ENCODE results near the gene NEDD4L. TPM values are rescaled to one million over a fixed set of nuclear protein-coding genes. Genes with fewer than 3 reads are reported as not detected.

NEDD4L gene
- total and polyA plus RNA-seq, 8 donors: 45.0 to 113 (median 66.4) TPM

DNA sequence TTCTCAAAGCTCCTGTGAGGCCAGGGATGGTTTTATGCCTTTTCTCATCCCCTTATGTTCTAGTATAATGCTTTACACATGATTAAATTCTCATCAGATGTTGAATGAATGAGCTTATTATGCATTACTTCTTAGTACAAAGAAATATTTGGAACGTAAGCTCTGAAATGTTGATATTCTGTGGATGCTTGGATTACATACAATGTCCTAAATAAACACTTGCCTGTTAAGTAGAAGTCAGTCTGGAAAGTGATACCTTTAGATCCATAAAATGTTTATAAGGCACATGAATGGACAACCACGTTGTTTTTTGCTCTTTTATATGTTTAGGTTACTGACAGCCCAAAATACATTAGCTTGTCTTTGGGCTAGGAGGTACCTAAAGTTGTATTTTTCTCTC lies 248.6 kb downstream of the NEDD4L start:
- H3K36me3 ChIP-seq: no peaks in the 10 kb centered on the region
- FAIRE-seq (no peak), ATAC-seq (no peak), DNase-seq (no peak)
- TF ChIP-seq, protein P1, sequence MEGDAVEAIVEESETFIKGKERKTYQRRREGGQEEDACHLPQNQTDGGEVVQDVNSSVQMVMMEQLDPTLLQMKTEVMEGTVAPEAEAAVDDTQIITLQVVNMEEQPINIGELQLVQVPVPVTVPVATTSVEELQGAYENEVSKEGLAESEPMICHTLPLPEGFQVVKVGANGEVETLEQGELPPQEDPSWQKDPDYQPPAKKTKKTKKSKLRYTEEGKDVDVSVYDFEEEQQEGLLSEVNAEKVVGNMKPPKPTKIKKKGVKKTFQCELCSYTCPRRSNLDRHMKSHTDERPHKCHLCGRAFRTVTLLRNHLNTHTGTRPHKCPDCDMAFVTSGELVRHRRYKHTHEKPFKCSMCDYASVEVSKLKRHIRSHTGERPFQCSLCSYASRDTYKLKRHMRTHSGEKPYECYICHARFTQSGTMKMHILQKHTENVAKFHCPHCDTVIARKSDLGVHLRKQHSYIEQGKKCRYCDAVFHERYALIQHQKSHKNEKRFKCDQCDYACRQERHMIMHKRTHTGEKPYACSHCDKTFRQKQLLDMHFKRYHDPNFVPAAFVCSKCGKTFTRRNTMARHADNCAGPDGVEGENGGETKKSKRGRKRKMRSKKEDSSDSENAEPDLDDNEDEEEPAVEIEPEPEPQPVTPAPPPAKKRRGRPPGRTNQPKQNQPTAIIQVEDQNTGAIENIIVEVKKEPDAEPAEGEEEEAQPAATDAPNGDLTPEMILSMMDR (IDR thresholded peaks at IDR 0.05): no peak
- H3K9me3 ChIP-seq: no peaks in the 10 kb centered on the region
- WGBS, 2 donors: 71 to 82% methylated on average over 2 of the region's 2 CpGs
- H3K27ac ChIP-seq: no peak overlapping the region
- no peaks in the 10 kb centered on the region for H3K27me3 ChIP-seq
- peaks cover 23 to 28% (median 26%) of the 10 kb centered on the region in 3 donors for H3K4me1 ChIP-seq
- no peak overlapping the region for H3K4me3 ChIP-seq
- intact Hi-C loops (cut with DNase I): no loop called here

DNA sequence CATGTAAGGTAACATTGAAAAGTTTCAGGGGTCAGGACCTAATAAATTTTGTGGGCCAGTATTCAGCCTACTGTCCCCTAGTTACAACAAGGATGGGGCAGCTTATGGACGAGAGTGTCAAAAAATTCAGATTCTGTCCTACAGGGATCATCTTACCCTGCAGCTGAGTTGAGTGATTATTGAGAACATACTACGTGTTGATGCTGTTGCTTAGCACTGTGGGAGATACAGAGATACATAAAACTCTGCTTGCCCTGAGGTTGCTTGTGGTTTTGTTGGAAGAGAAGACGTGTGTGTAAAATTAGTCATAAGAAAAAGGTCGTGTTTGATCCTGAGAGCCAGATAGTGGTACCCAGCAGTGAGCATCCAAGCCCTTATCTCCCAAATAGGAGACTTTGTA lies 253.2 kb downstream of the NEDD4L start:
- H3K27me3 ChIP-seq: no peaks in the 10 kb centered on the region
- intact Hi-C loops (cut with DNase I): no loop called here
- no peaks in the 10 kb centered on the region for H3K4me1 ChIP-seq
- H3K27ac ChIP-seq: no peak overlapping the region
- H3K4me3 ChIP-seq: no peak overlapping the region
- ATAC-seq (no peak), DNase-seq (no peak), FAIRE-seq (no peak)
- TF ChIP-seq, protein P1 (IDR thresholded peaks at IDR 0.05): no peak
- H3K9me3 ChIP-seq: no peaks in the 10 kb centered on the region
- 79 to 88% methylated on average over 4 of the region's 4 CpGs for WGBS, 2 donors
- no peaks in the 10 kb centered on the region for H3K36me3 ChIP-seq

DNA sequence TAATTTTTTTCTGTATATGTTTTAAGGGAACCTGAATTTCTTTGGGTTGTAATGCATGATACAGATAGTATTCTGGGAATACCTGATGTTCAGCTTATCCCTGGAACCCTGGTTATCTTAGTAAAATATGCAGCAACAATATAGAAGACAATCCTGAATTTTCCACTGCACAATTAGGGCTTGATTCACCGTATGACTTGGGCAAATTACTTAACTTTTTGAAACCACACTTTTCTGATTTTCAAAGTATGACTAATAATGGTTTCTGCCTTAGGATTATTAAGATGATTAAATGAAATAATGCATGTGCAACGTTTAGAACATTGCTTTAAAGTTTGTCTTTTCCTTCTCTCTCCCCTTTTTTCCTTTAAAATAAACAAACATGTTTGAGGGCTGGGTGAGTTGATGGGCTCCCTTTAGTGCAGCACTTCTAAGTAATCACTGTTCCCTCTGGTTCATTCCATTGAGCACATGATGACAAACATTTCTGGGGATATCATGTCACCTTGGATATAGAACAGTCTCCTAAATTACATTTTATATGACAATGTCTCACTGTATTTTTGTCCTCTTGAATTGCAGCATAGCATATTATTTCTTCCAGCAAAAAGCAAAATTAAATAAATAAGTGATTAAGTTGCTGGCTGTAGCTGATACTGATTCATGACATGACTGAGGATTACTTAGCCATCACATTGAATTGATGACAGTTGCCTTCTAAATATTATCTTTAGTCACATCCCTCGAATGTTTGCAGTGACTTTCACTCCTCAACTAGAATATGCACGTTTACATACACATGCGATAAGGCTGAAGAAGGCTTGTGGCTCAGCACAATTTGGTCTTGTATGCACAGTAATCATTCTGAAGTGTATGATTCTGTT lies 254.5 kb downstream of the NEDD4L start:
- intact Hi-C loops (cut with DNase I): no loop called here
- WGBS, 2 donors: 46 to 50% methylated on average over 5 of the region's 5 CpGs

DNA sequence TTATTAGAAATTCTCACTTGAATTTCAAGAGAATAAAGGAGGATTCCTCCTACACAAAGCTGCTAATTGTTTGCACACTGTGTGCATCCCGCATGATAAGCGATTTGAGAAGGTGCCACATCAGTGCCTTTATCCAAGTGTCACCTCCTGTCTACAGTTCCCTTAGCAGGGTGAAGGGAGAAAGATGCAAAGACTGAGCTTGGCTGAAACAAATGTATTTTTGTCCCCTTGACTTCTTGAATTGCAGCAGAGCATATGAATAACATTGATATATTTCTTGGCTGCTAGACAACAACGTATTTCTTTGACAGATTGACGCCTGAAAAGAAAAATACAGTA lies 255.1 kb downstream of the NEDD4L start:
- H3K27ac ChIP-seq: no peak overlapping the region
- TF ChIP-seq, protein P1 (IDR thresholded peaks at IDR 0.05): no peak
- no peaks in the 10 kb centered on the region for H3K27me3 ChIP-seq
- H3K4me1 ChIP-seq: peaks cover 0 to 5% (median 0%) of the 10 kb centered on the region in 3 donors
- H3K9me3 ChIP-seq: no peaks in the 10 kb centered on the region
- no peaks in the 10 kb centered on the region for H3K36me3 ChIP-seq
- FAIRE-seq (no peak), DNase-seq (no peak), ATAC-seq (no peak)
- WGBS, 2 donors: 62 to 63% methylated on average over 4 of the region's 4 CpGs
- intact Hi-C loops (cut with DNase I): no loop called here
- H3K4me3 ChIP-seq: no peak overlapping the region

More for the DNA sequence above, 254.5 kb downstream of the NEDD4L start:
- Histone ChIP-seq H3K9me3 (no peaks in the 10 kb centered on the region), H3K27me3 (no peaks in the 10 kb centered on the region), H3K4me1 (peaks cover 0 to 5% (median 0%) of the 10 kb centered on the region in 3 donors), H3K27ac (no peak overlapping the region), H3K4me3 (no peak overlapping the region), H3K36me3 (no peaks in the 10 kb centered on the region)
- no peak for DNase-seq
- no peak for ATAC-seq
- TF ChIP-seq, protein P1 (IDR thresholded peaks at IDR 0.05): no peak
- FAIRE-seq: no peak

DNA sequence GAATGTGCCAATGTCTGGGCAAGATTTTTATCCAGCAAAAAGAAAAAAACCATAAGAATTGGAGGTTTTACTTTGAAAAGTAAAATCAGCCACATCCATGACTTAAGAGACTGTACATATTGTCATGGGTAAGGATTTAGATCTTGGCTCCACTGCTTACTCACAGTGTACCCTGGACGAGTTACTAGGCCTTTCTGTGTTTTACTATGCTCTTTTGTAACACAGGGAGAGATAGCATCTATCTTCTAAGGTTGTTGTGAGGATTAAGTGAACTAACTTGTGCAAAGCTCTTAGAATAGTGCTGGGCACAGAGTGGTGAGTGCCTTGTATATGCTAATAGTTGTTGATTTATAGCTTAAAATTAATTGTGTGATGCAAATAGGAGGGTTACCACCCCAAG lies 255.9 kb downstream of the NEDD4L start:
- no peaks in the 10 kb centered on the region for H3K36me3 ChIP-seq
- H3K27ac ChIP-seq: no peak overlapping the region
- intact Hi-C loops (cut with DNase I): no loop called here
- TF ChIP-seq, protein P1 (IDR thresholded peaks at IDR 0.05): no peak
- 55 to 57% methylated on average over 1 of the region's 1 CpG for WGBS, 2 donors
- ATAC-seq (no peak), DNase-seq (no peak), FAIRE-seq (no peak)
- H3K4me1 ChIP-seq: peaks cover 0 to 5% (median 0%) of the 10 kb centered on the region in 3 donors
- H3K4me3 ChIP-seq: no peak overlapping the region
- no peaks in the 10 kb centered on the region for H3K9me3 ChIP-seq
- H3K27me3 ChIP-seq: no peaks in the 10 kb centered on the region

All from pancreas (tissue), 10 donors.